Renal cortex interstitium (tissue), 11 donors: ENCODE measurements around the gene CATSPERD. TPM values are rescaled to one million over a fixed set of nuclear protein-coding genes. Genes with fewer than 3 reads are reported as not detected.
"Not testable (repeated sequence)": the region's sequence is repeated elsewhere in the genome, so short reads cannot be mapped to it uniquely, and the experiment has no call there.

Experiments used
- DNase-seq, 11 donors: peaks; one replicate each; pipeline ENCODE4 v3.0.0-alpha.2; 2013; ENCODE audit warnings: low read depth in 9 of 11, low spot score in 4 of 11; ENCODE audit errors: extremely low read depth in 1 of 11
- polyA plus RNA-seq, 3 donors: library from polyadenylated mRNA; unstranded; fragments of 120-200 nt; gene quantifications; one replicate each; pipeline ENCODE4 v1.2.1, GENCODE V29; 2013; ENCODE audit not compliant: insufficient read length in 3 of 3

The CATSPERD gene
- polyA plus RNA-seq, 3 donors = not detected

DNA sequence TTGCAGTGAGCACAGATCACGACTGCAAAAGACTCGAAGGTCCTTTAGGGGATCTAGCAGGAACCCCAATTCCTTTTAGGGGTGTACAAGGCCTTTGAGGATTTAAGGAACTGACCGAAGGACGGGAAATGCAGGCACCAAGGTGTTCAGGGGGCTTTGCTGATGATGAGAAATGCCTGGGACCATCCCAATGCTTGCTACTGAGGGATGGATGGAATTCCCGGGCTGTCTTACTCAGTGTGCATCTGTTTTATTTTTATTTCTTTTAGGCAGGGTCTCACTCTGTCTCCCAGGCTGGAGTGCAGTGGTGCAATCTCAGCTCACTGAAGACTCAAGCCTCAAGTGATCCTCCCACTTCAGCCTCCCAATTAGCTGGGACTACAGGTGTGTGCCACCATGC is 52.8 kb downstream of the CATSPERD start:
- no peak for DNase-seq

GRCh38 chr19:5774921-5775320 is 54.5 kb downstream of the CATSPERD start:
- DNase-seq = no peak

DNA sequence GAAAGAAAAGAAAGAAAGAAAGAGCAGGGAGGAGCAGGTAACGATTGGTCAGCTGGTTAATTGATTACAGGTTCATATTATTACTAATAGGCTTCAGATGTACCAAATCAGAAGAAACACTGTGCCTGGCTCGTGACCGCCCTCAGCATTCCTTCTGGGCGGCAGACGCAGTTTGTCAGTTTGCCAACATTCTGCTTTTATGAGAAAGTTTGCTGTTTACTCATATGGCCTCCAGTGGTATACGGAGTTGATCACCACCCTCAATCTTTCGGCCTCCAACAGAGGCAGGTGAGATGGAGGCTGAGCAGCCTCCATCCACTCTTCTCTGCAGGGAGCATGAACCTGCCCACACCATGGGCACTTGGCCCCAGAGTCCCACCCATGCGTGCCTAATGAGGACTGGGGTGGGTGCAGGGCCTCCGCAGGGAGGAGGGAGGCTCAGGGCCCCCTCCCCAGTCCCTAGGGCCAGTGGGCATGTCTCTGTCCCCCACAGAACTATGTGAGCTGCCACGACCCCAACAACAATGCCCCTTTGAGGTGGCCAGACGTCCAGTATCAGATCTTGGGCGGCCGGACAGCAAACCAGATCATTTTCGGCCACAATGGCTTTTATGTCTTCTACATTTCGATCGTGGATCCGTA is 55.4 kb downstream of the CATSPERD start:
- DNase-seq = no peak

GRCh38 chr19:5778402-5778801 is 58.0 kb downstream of the CATSPERD start:
- no peak for DNase-seq

GRCh38 chr19:5780916-5781315 is 60.5 kb downstream of the CATSPERD start:
- DNase-seq = not testable (repeated sequence)

- DNase-seq = no peak
Measured at GRCh38 chr19:5782322-5782721, 61.9 kb downstream of the CATSPERD start.

GRCh38 chr19:5782945-5783919 is 62.8 kb downstream of the CATSPERD start:
- no peak for DNase-seq

DNA sequence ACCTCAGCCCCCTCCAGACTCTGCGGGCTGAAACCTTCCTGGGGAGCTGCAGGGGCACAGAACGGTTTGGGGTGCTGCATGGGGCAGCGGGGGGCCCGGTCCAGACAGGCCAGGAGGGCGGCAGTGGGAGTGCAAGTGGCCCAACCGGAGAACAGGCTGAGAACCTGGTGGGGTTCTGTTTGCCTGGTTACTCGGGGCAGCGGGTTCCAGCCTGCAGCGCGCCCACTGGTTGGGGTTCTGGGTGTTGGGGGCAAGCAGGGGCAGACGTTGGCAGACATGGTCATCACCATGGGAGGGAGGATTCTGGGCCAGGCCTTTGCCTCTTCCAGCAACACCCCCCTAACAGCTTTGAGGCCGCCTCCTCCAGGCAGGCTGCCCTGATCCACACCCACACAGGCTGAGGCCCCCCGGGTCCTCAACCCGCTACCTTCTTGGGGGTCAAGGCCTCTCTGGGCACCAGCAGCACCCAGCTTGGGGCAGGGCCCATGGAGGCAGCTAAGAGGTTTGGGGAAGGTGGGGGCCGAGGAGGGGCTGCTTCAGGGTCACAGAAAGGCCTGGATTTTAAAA is 64.2 kb downstream of the CATSPERD start, which contains the start of gene PRR22:
Gene PRR22, minus strand, starts transcription at position 166 of the 567 bp plus-strand sequence. Its CDS starts 86 bp downstream, at position 80.
- DNase-seq = no peak

DNA sequence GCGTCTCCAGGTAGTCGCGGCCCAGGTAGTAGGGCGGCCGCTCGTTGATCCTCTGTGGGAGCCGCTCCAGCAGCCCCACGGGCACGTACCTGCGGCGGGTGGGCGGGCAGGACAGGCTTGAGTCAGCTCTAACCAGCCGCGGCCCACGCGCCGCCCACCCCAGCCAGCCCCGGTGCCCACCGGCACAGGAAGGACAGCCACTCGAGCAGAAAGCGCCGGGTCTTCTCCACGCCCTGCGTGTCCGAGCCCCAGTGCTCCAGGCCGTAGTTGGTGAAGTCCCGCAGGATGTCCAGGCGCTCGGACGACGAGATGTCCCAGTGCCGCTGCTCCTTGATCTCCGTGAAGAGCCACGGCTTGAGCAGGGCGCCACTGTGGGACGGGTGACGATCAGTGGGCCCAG is 65.0 kb downstream of the CATSPERD start:
- DNase-seq = no peak

GRCh38 chr19:5786593-5787408 is 66.4 kb downstream of the CATSPERD start:
- DNase-seq = no peak

- no peak for DNase-seq
Measured at GRCh38 chr19:5787409-5788182, 67.2 kb downstream of the CATSPERD start.

GRCh38 chr19:5788422-5788821 is 68.0 kb downstream of the CATSPERD start:
- DNase-seq = no peak

DNA sequence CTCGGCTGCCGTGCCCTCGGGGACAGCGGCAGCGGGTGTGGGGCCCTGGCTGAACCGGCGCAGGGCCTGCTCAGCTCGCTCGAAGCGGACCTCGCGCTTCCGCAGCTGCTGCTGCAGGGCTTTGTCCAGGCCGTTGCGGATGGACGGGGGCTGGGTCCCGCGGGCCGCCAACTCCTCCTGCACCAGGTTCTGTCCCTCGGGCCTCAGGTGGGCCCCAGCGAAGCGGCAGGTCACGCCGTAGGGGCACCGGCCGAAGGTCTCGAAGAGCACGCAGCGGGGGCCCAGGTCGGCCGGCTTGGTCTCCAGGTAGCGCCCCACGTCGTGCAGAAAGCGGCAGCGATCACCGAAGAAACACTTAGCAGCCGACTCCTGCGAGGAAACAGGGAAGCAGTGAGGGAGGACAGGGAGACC is 68.9 kb downstream of the CATSPERD start:
- no peak for DNase-seq

DNA sequence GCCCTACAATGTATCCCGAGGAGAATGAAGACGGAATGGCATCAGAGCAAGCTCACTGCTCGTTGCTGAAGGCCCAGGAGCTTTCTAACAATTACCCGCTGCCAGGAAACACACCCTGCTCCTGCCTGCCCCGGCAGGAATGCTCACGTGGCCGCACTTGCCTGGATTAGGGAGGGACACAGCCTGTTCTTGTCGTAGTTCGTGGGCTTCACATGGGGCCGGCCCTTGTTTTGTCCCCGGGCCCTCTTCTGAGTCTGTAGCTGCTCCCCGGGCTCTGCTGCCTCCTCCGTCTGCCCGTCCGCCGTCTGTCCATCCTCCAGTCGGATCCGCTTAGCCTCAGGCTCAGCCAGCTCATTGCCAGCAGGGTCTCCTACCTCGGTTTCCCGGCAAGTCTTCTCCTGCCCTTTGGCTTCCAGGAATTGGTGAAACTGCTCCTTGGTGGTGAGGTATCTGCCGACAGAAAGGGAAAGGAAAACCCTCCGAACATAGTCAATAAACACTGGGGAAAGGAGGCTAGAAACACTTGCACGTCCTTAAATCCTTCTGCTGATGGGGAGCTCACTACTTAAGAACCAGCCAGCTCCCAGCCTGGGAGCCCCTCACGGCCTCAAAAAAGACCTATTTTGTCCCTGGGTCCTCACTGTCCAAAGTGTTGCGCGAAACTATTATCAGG is 69.6 kb downstream of the CATSPERD start:
- no peak for DNase-seq

DNA sequence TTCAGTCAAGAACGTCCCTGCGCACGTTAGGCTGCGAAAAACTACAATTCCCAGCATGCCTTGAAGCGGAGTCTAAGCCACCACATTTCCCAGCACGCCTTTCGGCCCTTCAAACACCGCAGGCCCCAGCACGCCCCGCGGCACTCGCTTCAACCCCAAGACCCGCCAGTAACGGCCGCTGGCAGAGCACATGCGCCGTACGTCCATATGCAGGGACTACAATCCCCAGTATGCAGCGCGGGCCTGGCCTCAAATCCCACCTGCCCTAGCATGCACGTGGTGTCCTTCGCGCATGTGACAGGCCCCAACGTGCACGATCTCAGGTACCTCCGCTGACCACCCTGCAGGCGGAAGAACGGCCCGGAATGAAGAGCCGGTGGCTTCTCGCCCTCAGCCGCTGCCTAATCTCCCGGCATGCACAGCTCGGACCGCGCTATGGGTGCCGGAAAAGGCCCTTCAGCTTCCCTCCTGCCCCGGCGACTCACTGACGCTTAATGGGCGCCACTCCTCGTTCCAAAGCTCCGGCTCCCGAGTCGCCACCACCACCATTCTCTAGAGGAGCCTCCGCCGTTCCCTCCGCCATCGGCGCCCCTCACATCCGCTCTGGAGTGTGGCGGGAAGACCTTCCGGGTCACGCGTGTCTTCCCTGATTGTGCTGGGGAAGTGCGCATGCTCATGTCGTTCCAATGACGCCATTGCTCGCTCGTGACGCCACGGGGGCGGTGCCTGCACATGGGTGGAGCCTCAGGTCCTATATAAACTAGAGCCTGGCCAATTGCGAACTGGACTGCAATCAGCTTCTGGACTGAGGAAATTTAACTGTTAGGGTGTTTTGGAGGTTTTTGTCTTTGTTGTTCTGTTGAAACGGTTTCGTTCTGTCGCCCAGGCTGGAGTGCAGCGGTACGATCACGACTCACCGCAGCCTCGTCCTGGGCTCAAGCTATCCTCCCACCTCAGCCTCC is 70.4 kb downstream of the CATSPERD start, which contains the start of gene DUS3L:
Gene DUS3L, minus strand, starts transcription at position 605 of the 962 bp plus-strand sequence. Its CDS starts 22 bp downstream, at position 583.
- DNase-seq = peak; percentile 88 to 97 (median 95)

DNA sequence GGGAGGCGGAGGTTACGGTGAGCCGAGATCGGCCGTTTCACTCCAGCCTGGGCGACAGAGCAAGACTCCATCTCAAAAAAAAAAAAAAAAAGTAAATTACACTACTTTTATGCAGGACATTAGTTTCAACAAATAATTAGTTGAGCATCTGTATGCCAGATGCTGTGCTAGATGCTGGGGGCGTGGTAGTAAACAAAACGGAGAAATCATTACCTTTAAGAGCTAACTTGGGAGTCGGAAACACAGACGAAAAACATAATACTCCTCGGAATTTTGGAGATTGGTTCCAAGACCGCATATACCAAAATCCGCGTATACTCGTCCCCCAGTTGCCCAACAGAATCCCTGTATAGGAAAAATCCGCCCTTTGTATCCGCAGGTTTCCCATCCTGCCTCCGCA is 71.8 kb downstream of the CATSPERD start:
- no peak for DNase-seq

DNA sequence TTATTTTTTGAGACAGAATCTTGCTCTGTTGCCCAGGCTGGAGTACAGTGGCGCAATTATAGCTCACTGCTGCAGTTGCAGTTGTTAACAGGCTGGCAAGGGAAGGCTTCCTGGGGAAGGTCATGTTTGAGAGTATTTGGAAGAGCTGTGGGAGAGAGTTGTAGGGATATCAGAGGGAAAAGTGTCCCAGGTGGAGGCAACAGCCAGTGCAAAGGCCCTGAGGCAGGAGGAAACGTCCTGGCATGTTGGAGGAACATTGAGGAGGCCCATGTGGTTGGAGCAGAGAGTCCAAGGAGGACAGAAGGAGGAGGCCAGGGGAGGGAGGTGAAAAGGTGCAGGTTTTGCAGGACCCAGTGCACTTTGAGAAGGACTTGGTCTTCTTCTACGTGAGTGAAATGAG is 72.8 kb downstream of the CATSPERD start:
- DNase-seq = no peak
